Measurements from ENCODE around the gene AQP3. TPM values are rescaled to one million over a fixed set of nuclear protein-coding genes. Genes with fewer than 3 reads are reported as not detected.
A peak's percentile ranks its signal among the peaks of the same experiment; 100 is the strongest.
"Not testable (repeated sequence)": the region's sequence is repeated elsewhere in the genome, so short reads cannot be mapped to it uniquely, and the experiment has no call there.

The AQP3 gene
- total RNA-seq, 2 experiments from 2014 or later: 7.2 to 8.1 TPM

GRCh38 chr9:33461492-33461891 lies 14.1 kb upstream of the AQP3 start:
- no peak for DNase-seq
- Mint-ChIP-seq H3K27me3 (ENCODE audit: low read depth) (no peaks in the 10 kb centered on the region), H3K9me3 (no peaks in the 10 kb centered on the region), H3K27ac (peak overlapping the region; percentile 20), H3K4me1 (ENCODE audit: low read depth) (peaks cover 28% of the 10 kb centered on the region), H3K4me3 (no peak overlapping the region), H3K36me3 (ENCODE audit: low read depth) (peaks cover 9% of the 10 kb centered on the region)
- intact Hi-C loops (cut with micrococcal nuclease): no loop called here
- CTCF ChIA-PET: interaction anchor here (0.8 to 9.9 kb wide), 3 partner anchors 11 to 86 kb away, joined by 4 to 159 read pairs (median 87); partner anchors contain the start of gene AQP3

- intact Hi-C loops (cut with micrococcal nuclease): no loop called here
- Mint-ChIP-seq H3K36me3 (ENCODE audit: low read depth) (peaks cover 10% of the 10 kb centered on the region), H3K4me1 (ENCODE audit: low read depth) (peaks cover 34% of the 10 kb centered on the region), H3K4me3 (no peak overlapping the region), H3K27me3 (ENCODE audit: low read depth) (no peaks in the 10 kb centered on the region), H3K9me3 (no peaks in the 10 kb centered on the region), H3K27ac (peak overlapping the region; percentile 20)
- no peak for DNase-seq
- CTCF ChIA-PET: interaction anchor here (0.8 to 9.9 kb wide), 4 partner anchors 11 to 45 kb away, joined by 4 to 159 read pairs (median 6); partner anchors contain the start of gene AQP3
These were observed 13.5 kb upstream of the AQP3 start for GRCh38 chr9:33460854-33461253.

DNA sequence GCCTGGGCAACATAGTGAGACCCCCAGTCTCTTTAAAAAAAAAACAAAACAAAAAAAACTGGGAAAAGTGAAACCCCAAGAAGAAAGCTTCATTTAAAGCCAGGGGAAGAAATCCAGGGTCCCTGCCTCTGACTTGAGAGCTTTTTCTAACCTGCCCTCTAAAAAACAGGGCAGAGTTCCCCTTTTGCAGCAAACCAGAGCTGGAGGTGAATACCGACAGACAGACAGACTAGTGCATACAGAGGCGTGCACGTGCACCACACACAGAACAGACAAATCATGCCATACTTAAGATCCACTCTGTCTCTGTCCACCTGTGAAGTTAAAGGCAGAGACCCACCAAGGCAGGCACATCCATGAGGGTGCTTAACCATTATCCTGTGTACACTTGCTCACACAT lies 11.7 kb upstream of the AQP3 start:
- no peaks in the 10 kb centered on the region for H3K9me3 Mint-ChIP-seq
- no peak for DNase-seq
- H3K4me3 Mint-ChIP-seq: no peak overlapping the region
- CTCF ChIA-PET: interaction anchor here (0.7 to 3.0 kb wide), 3 partner anchors 8 to 43 kb away, joined by 3 to 21 read pairs (median 6); partner anchors contain the start of gene AQP3
- H3K36me3 Mint-ChIP-seq (ENCODE audit: low read depth): peaks cover 8% of the 10 kb centered on the region
- peaks cover 47% of the 10 kb centered on the region for H3K4me1 Mint-ChIP-seq (ENCODE audit: low read depth)
- intact Hi-C loops (cut with micrococcal nuclease): loop anchor here (2.0 to 10.0 kb wide), 2 partner anchors 382 to 904 kb away; partner anchors contain the start of genes SMIM27, SMU1 and TOPORS
- H3K27me3 Mint-ChIP-seq (ENCODE audit: low read depth): no peaks in the 10 kb centered on the region
- peak overlapping the region; percentile 90 for H3K27ac Mint-ChIP-seq

DNA sequence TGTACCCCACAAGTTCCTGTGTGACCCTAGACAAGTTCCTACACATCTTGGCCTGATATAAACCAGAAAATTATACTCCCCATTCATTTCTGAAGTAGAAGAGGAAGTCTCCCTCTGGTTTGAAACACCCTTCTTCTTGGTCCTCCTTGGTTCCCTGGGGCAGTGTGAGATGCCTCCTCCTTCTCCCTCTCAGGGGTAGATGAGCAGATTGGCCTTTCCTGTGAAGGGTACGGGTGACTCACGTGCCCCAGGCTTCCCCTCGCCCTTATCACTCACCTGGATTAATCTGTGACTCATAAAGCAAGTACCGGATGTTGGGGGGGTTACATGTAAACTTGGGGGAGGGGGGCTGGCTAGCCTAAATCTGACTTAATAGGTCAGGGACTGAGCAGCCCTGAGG lies 11.1 kb upstream of the AQP3 start:
- Mint-ChIP-seq H3K36me3 (ENCODE audit: low read depth) (peaks cover 7% of the 10 kb centered on the region), H3K4me3 (no peak overlapping the region), H3K27me3 (ENCODE audit: low read depth) (no peaks in the 10 kb centered on the region), H3K9me3 (no peaks in the 10 kb centered on the region), H3K4me1 (ENCODE audit: low read depth) (peaks cover 54% of the 10 kb centered on the region), H3K27ac (peak overlapping the region; percentile 90)
- CTCF ChIA-PET: interaction anchor here (0.7 to 7.6 kb wide), 5 partner anchors 8 to 55 kb away, joined by 3 to 100 read pairs (median 4); no protein-coding TSS in a partner anchor
- DNase-seq: peak; percentile 76
- intact Hi-C loops (cut with micrococcal nuclease): loop anchor here (1.0 to 10.0 kb wide), 5 partner anchors 11 to 904 kb away; partner anchors contain the start of genes AQP3, NOL6, SMIM27 and SMU1

GRCh38 chr9:33455945-33456344 lies 8.6 kb upstream of the AQP3 start:
- H3K4me1 Mint-ChIP-seq (ENCODE audit: low read depth): peaks cover 71% of the 10 kb centered on the region
- CTCF ChIA-PET: interaction anchor here (0.6 to 7.6 kb wide), 5 partner anchors 9 to 41 kb away, joined by 3 to 100 read pairs (median 4); partner anchors contain the start of gene AQP3
- no peaks in the 10 kb centered on the region for H3K9me3 Mint-ChIP-seq
- peak; percentile 34 for DNase-seq
- no peak overlapping the region for H3K4me3 Mint-ChIP-seq
- H3K36me3 Mint-ChIP-seq (ENCODE audit: low read depth): peaks cover 1% of the 10 kb centered on the region
- intact Hi-C loops (cut with micrococcal nuclease): loop anchor here (10.0 kb wide), 1 partner anchor 901 kb away; the partner anchor contains the start of genes SMIM27 and TOPORS
- H3K27ac Mint-ChIP-seq: peak overlapping the region; percentile 71
- H3K27me3 Mint-ChIP-seq (ENCODE audit: low read depth): no peaks in the 10 kb centered on the region

- DNase-seq, H3K4me3 Mint-ChIP-seq: not testable (repeated sequence)
- H3K4me1 Mint-ChIP-seq (ENCODE audit: low read depth): peaks cover 73% of the 10 kb centered on the region
These were observed 8.1 kb upstream of the AQP3 start for GRCh38 chr9:33455456-33455855.

DNA sequence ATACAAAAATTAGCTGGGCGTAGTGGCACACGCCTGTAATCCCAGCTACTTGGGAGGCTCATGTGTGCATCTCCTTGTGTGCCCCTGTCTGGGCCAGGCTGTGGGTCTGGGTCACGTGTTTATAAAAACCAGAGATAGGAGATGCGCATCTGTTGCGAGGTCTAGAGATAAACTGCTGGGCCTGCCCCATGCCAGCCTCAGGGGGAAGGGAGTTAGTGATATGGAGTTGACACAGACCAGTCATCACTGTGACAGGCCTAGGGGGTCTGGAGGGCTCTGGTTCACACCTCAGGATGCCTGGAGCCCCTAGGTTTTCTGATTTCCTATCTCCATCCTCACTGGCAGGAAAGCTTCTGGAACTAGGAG lies 7.3 kb upstream of the AQP3 start:
- H3K4me3 Mint-ChIP-seq; H3K36me3 Mint-ChIP-seq (ENCODE audit: low read depth); DNase-seq; H3K27me3 Mint-ChIP-seq (ENCODE audit: low read depth); H3K9me3 Mint-ChIP-seq: not testable (repeated sequence)
- CTCF ChIA-PET: interaction anchor here (2.0 to 8.6 kb wide), 5 partner anchors 11 to 167 kb away, joined by 8 to 159 read pairs (median 29); partner anchors contain the start of gene AQP7
- Mint-ChIP-seq H3K4me1 (ENCODE audit: low read depth) (peaks cover 77% of the 10 kb centered on the region), H3K27ac (peak overlapping the region; percentile 83)
- intact Hi-C loops (cut with micrococcal nuclease): loop anchor here (1.0 to 10.0 kb wide), 2 partner anchors 8 to 900 kb away; partner anchors contain the start of genes SMIM27 and TOPORS

More at GRCh38 chr9:33455456-33455855, 8.1 kb upstream of the AQP3 start:
- H3K27ac Mint-ChIP-seq: peak overlapping the region; percentile 71
- not testable (repeated sequence) for H3K9me3 Mint-ChIP-seq; H3K27me3 Mint-ChIP-seq (ENCODE audit: low read depth); H3K36me3 Mint-ChIP-seq (ENCODE audit: low read depth)
- intact Hi-C loops (cut with micrococcal nuclease): loop anchor here (10.0 kb wide), 1 partner anchor 901 kb away; the partner anchor contains the start of genes SMIM27 and TOPORS
- CTCF ChIA-PET: interaction anchor here (0.6 to 7.6 kb wide), 4 partner anchors 8 to 40 kb away, joined by 3 to 100 read pairs (median 5); partner anchors contain the start of gene AQP3

DNA sequence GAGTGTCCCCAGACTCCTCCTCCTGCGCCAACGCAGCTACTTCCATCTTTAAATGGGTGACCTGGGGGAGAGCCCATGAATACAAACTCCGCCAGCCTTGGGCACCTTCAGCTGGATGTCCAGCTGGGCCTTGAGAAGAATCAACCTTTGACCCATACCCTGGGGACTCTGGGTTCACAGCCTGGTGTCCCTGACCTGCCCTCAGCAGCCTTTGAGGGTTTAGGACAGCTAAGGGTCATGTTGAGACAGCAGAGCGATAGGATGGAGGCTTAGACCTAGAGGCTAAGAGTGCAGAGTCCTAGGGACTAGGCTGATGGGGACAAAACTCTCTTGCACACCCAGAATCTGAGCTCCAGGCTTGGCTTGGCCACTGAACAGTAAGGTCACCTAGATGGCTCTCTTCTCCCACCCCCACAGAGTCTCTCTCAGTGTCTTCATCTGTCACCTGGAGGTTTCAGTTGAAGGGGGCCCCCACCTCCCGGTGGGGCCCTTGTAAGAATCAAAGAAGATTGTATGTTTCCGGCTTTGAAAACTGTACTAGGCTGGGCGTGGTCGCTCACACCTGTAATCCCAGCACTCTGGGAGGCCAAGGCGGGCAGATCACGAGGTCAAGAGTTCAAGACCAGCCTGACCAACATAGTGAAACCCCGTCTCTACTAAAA lies 6.7 kb upstream of the AQP3 start:
- Mint-ChIP-seq H3K27me3 (ENCODE audit: low read depth) (no peaks in the 10 kb centered on the region), H3K4me1 (ENCODE audit: low read depth) (peaks cover 73% of the 10 kb centered on the region), H3K27ac (peak overlapping the region; percentile 83), H3K36me3 (ENCODE audit: low read depth) (peaks cover 1% of the 10 kb centered on the region), H3K9me3 (no peaks in the 10 kb centered on the region), H3K4me3 (no peak overlapping the region)
- CTCF ChIA-PET: interaction anchor here (0.6 to 8.6 kb wide), 9 partner anchors 12 to 557 kb away, joined by 3 to 159 read pairs (median 8); partner anchors contain the start of gene AQP7
- DNase-seq: peak; percentile 61
- intact Hi-C loops (cut with micrococcal nuclease): loop anchor here (1.0 to 10.0 kb wide), 5 partner anchors 8 to 899 kb away; partner anchors contain the start of genes NFX1, SMIM27 and TOPORS

GRCh38 chr9:33453286-33453860 lies 6.0 kb upstream of the AQP3 start:
- DNase-seq: peak; percentile 67
- Mint-ChIP-seq H3K4me3 (peak overlapping the region; percentile 19), H3K27me3 (ENCODE audit: low read depth) (no peaks in the 10 kb centered on the region), H3K4me1 (ENCODE audit: low read depth) (peaks cover 69% of the 10 kb centered on the region), H3K27ac (peak overlapping the region; percentile 83), H3K9me3 (no peaks in the 10 kb centered on the region), H3K36me3 (ENCODE audit: low read depth) (peaks cover 1% of the 10 kb centered on the region)
- intact Hi-C loops (cut with micrococcal nuclease): loop anchor here (1.0 to 10.0 kb wide), 4 partner anchors 38 to 899 kb away; partner anchors contain the start of genes NFX1, SMIM27 and TOPORS
- CTCF ChIA-PET: interaction anchor here (0.6 to 8.6 kb wide), 21 partner anchors 10 to 558 kb away, joined by 3 to 159 read pairs (median 5); partner anchors contain the start of genes ANKRD18B, AQP7 and NOL6

- peak; percentile 82 for DNase-seq
- H3K4me3 Mint-ChIP-seq: no peak overlapping the region
- intact Hi-C loops (cut with micrococcal nuclease): loop anchor here (1.0 to 10.0 kb wide), 4 partner anchors 38 to 898 kb away; partner anchors contain the start of genes NFX1, SMIM27 and TOPORS
- H3K27ac Mint-ChIP-seq: peak overlapping the region; percentile 83
- CTCF ChIA-PET: interaction anchor here (0.6 to 8.6 kb wide), 20 partner anchors 9 to 171 kb away, joined by 3 to 159 read pairs (median 6); partner anchors contain the start of genes ANKRD18B, AQP7 and NOL6
- H3K9me3 Mint-ChIP-seq: no peaks in the 10 kb centered on the region
- peaks cover 1% of the 10 kb centered on the region for H3K36me3 Mint-ChIP-seq (ENCODE audit: low read depth)
- H3K27me3 Mint-ChIP-seq (ENCODE audit: low read depth): no peaks in the 10 kb centered on the region
- peaks cover 72% of the 10 kb centered on the region for H3K4me1 Mint-ChIP-seq (ENCODE audit: low read depth)
These were observed 5.5 kb upstream of the AQP3 start for GRCh38 chr9:33452828-33453271.

DNA sequence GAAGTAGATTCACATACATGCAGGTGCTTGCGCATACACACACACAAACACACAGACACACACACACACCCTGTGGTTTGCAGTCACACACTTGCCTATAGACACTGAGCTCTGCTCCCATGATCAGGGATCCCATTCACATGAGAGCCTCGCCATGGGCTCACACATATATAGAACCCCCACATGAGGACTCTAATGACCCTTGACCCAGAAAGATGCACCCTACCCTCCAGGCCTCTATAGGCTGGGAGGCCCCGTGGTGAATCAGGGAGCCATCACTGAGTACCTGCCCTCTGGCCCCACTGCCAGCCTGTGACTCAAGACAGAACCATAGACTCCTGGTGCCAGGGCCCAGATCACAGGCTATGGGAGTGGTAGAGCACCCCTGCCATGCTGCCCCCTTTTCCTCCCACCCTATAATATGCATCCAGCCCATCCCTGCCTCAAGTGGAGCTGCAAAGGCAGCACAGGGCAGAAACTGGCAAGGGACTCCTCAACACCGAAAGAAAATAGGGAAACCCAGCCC lies 3.3 kb upstream of the AQP3 start:
- Mint-ChIP-seq H3K4me1 (ENCODE audit: low read depth) (peaks cover 71% of the 10 kb centered on the region), H3K36me3 (ENCODE audit: low read depth) (no peaks in the 10 kb centered on the region), H3K27ac (peak overlapping the region; percentile 41), H3K9me3 (no peaks in the 10 kb centered on the region), H3K4me3 (no peak overlapping the region), H3K27me3 (ENCODE audit: low read depth) (no peaks in the 10 kb centered on the region)
- no peak for DNase-seq
- intact Hi-C loops (cut with micrococcal nuclease): loop anchor here (10.0 kb wide), 1 partner anchor 896 kb away; the partner anchor contains the start of genes SMIM27 and TOPORS
- CTCF ChIA-PET: interaction anchor here (0.7 to 8.6 kb wide), 6 partner anchors 9 to 47 kb away, joined by 3 to 159 read pairs (median 20); partner anchors contain the start of gene AQP7
